ENCODE data around the gene LRRC51.
A peak's percentile ranks its signal among the peaks of the same experiment; 100 is the strongest.

LRRC51 gene

GRCh38 chr11:72111300-72112142 is 30.9 kb downstream of the LRRC51 start:
- DNase-seq (ENCODE audit: low read depth) = no peak
- in situ Hi-C loops (cut with HindIII; ENCODE audit: low sequenced_read_pairs) = loop anchor here (25.0 kb wide), 1 partner anchor 99 kb away; no protein-coding TSS in a partner anchor
- peak overlapping the region; percentile 60 for H3K4me3 ChIP-seq (ENCODE audit: low read depth, low read length)
- no peak for TF ChIP-seq CTCF (IDR thresholded peaks at IDR 0.05; ENCODE audit: low read depth, low read length, missing control alignments)

GRCh38 chr11:72112143-72112977 is 31.7 kb downstream of the LRRC51 start, which contains the start of gene ANAPC15:
ANAPC15 (minus strand) TSS chr11:72112695; CDS start chr11:72111276, 1,419 bp downstream.
- in situ Hi-C loops (cut with HindIII; ENCODE audit: low sequenced_read_pairs) = loop anchor here (25.0 kb wide), 1 partner anchor 100 kb away; no protein-coding TSS in a partner anchor
- TF ChIP-seq CTCF (IDR thresholded peaks at IDR 0.05; ENCODE audit: low read depth, low read length, missing control alignments) = no peak
- peak within 1 kb of the TSS; percentile 60 for H3K4me3 ChIP-seq (ENCODE audit: low read depth, low read length)
- peak; percentile 99 for DNase-seq (ENCODE audit: low read depth)

- H3K4me3 ChIP-seq (ENCODE audit: low read depth, low read length) = peak overlapping the region; percentile 60
- no peak for TF ChIP-seq CTCF (IDR thresholded peaks at IDR 0.05; ENCODE audit: low read depth, low read length, missing control alignments)
- in situ Hi-C loops (cut with HindIII; ENCODE audit: low sequenced_read_pairs) = loop anchor here (25.0 kb wide), 1 partner anchor 101 kb away; no protein-coding TSS in a partner anchor
- DNase-seq (ENCODE audit: low read depth) = no peak
Observed at GRCh38 chr11:72112978-72113808, 32.5 kb downstream of the LRRC51 start.

- in situ Hi-C loops (cut with HindIII; ENCODE audit: low sequenced_read_pairs) = loop anchor here (25.0 kb wide), 1 partner anchor 102 kb away; no protein-coding TSS in a partner anchor
- no peak overlapping the region for H3K4me3 ChIP-seq (ENCODE audit: low read depth, low read length)
- no peak for TF ChIP-seq CTCF (IDR thresholded peaks at IDR 0.05; ENCODE audit: low read depth, low read length, missing control alignments)
- DNase-seq (ENCODE audit: low read depth) = no peak
Observed at GRCh38 chr11:72114570-72114969, 33.9 kb downstream of the LRRC51 start.

- in situ Hi-C loops (cut with HindIII; ENCODE audit: low sequenced_read_pairs) = loop anchor here (25.0 kb wide), 1 partner anchor 104 kb away; no protein-coding TSS in a partner anchor
- H3K4me3 ChIP-seq (ENCODE audit: low read depth, low read length) = no peak overlapping the region
- no peak for TF ChIP-seq CTCF (IDR thresholded peaks at IDR 0.05; ENCODE audit: low read depth, low read length, missing control alignments)
- no peak for DNase-seq (ENCODE audit: low read depth)
Observed at GRCh38 chr11:72116019-72116755, 35.5 kb downstream of the LRRC51 start.

Data from astrocyte of the cerebellum (primary cell).